ENCODE results near the gene CAPZA2. TPM values are rescaled to one million over a fixed set of nuclear protein-coding genes. Genes with fewer than 3 reads are reported as not detected.

CAPZA2 gene
- polyA plus RNA-seq, 2 of the 4 experiments (the other 2 are of a cell fraction) = 151 to 213 TPM

- CTCF ChIA-PET = no interaction called here
Observed at GRCh38 chr7:116862951-116863670, 724 bp downstream of the CAPZA2 start.

GRCh38 chr7:116863936-116864500, 1.6 kb downstream of the CAPZA2 start:
- DNase-seq (ENCODE audit: low read depth in 1 of 2, low spot score in 1 of 2) = no peak
- no peak for ATAC-seq
- no peak for TF ChIP-seq HEYL (CRISPR knock-in tag; IDR thresholded peaks at IDR 0.05)
- H3K4me2 ChIP-seq = peak overlapping the region; percentile 90
- peak overlapping the region; percentile 90 to 93; a peak in 4 of 6 replicates for H3K27ac ChIP-seq
- FAIRE-seq = no peak
- H3K9me3 ChIP-seq = no peaks in the 10 kb centered on the region
- H3K4me1 ChIP-seq = peaks cover 14% of the 10 kb centered on the region
- CTCF ChIA-PET = interaction anchor here (1.0 kb wide), 1 partner anchor 263 kb away, joined by 3 read pairs; no protein-coding TSS in a partner anchor
- POLR2A ChIA-PET = no interaction called here
- WGBS (ENCODE audit: missing lambda C conversion rate) = 42% methylated on average over 9 of the region's 9 CpGs
- peak overlapping the region; percentile 89 for H3K4me3 ChIP-seq

More at GRCh38 chr7:116862951-116863670, 724 bp downstream of the CAPZA2 start:
- ATAC-seq (peak; percentile 71 to 72), FAIRE-seq (no peak), DNase-seq (ENCODE audit: low read depth in 1 of 2, low spot score in 1 of 2) (peak; percentile 28 to 31)
- TF ChIP-seq RFX5 (IDR thresholded peaks at IDR 0.05) (no peak), BCL3 (IDR thresholded peaks at IDR 0.05) (no peak), USF2 (IDR thresholded peaks at IDR 0.05) (no peak)
- WGBS (ENCODE audit: missing lambda C conversion rate) = 2% methylated on average over 25 of the region's 33 CpGs
- Histone ChIP-seq H3K4me1 (peaks cover 14% of the 10 kb centered on the region), H3K27ac (peak overlapping the region; percentile 90 to 93), H3K4me2 (peak overlapping the region; percentile 90), H3K9me3 (no peaks in the 10 kb centered on the region), H3K4me3 (peak overlapping the region; percentile 89)
- POLR2A ChIA-PET = no interaction called here

- TF ChIP-seq ESRRA (IDR thresholded peaks at IDR 0.05; ENCODE audit: borderline replicate concordance, low read length) (no peak), ZNF302 (CRISPR knock-in tag; IDR thresholded peaks at IDR 0.05) (no peak), POLR2AphosphoS2 (conservative IDR thresholded peaks at IDR 0.05; ENCODE audit: low read length) (no peak), USF2 (IDR thresholded peaks at IDR 0.05) (no peak), HEYL (CRISPR knock-in tag; IDR thresholded peaks at IDR 0.05) (no peak), CHD4 (IDR thresholded peaks at IDR 0.05; ENCODE audit: borderline replicate concordance) (no peak), CHD2 (IDR thresholded peaks at IDR 0.05; ENCODE audit: low read length, partially characterized antibody) (no peak), HMGXB4 (CRISPR knock-in tag; IDR thresholded peaks at IDR 0.05; ENCODE audit: borderline replicate concordance) (no peak), HOXB13 (CRISPR knock-in tag; IDR thresholded peaks at IDR 0.05; ENCODE audit: low read depth) (no peak), CBX8 (IDR thresholded peaks at IDR 0.05) (no peak), HOXB5 (CRISPR knock-in tag; IDR thresholded peaks at IDR 0.05) (no peak), MAFK (IDR thresholded peaks at IDR 0.05; ENCODE audit: partially characterized antibody) (no peak), SREBF2 (IDR thresholded peaks at IDR 0.05) (no peak), E2F6 (IDR thresholded peaks at IDR 0.05; ENCODE audit: borderline replicate concordance, low read depth) (no peak), NR3C1 (IDR thresholded peaks at IDR 0.05) (no peak), ZC3H11A (IDR thresholded peaks at IDR 0.05) (no peak), BCL3 (IDR thresholded peaks at IDR 0.05) (no peak)
- no peak for FAIRE-seq
- H3K27ac ChIP-seq = no peak overlapping the region
- peaks cover 18% of the 10 kb centered on the region; the same call in 2 of the 3 replicates for H3K4me1 ChIP-seq
- H3K4me3 ChIP-seq = no peak overlapping the region
- H3K4me2 ChIP-seq = no peak overlapping the region
- H3K9me3 ChIP-seq = no peaks in the 10 kb centered on the region
- ATAC-seq = no peak
- 83% methylated on average over 6 of the region's 6 CpGs for WGBS (ENCODE audit: missing lambda C conversion rate)
- CTCF ChIA-PET = no interaction called here
- POLR2A ChIA-PET = no interaction called here
- DNase-seq (ENCODE audit: low read depth in 1 of 2, low spot score in 1 of 2) = no peak
Observed at GRCh38 chr7:116871061-116871700, 8.8 kb downstream of the CAPZA2 start.

Measured in A549 (cell line).